ENCODE data around the gene USP4. TPM values are rescaled to one million over a fixed set of nuclear protein-coding genes. Genes with fewer than 3 reads are reported as not detected.

The USP4 gene
- total RNA-seq, 1 experiment from 2014 or later, result 43.5 TPM

DNA sequence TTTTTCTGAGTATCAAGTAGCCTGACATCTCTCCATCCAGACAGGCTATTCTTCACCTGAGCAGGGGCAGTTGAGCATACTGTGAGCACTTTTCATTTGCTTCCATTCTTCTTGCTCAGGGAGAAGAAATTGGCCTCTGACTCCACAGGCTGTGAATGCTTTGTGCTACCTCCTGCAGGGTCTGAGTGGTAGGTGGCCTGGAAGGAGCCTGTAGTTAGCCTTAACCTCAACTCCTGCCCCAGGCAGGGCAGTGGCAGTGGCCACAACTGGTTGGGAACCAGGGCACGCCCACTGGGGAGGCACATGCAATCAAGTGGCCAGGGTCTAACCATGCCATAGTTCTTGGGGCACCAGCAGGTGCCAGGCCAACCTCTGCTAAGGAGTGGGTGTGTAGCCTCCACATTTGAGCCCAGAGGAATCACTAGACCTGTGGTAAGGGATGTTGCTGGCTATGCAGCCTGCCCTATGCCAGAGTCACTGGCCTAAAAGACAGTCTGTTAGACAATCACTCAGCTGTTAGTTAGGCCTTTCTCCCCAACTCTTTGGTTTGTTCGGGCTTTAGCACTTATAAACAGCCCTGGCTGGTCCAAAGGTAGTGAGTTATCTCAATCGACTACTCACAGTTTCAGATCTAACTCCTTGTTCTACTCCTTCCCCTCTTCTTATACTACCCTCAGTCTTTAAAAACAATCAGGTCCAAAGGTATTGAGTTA, 70.3 kb downstream of the USP4 start:
- DNase-seq, result no peak
- H3K27ac Mint-ChIP-seq (ENCODE audit: unreplicated experiment), result no peak overlapping the region
- peaks cover 9% of the 10 kb centered on the region for H3K36me3 Mint-ChIP-seq (ENCODE audit: insufficient read depth, unreplicated experiment)
- BruUV-seq (replicated peaks), result no TSS peak
- no peaks in the 10 kb centered on the region for H3K27me3 Mint-ChIP-seq (ENCODE audit: unreplicated experiment)
- TF ChIP-seq, protein P1, sequence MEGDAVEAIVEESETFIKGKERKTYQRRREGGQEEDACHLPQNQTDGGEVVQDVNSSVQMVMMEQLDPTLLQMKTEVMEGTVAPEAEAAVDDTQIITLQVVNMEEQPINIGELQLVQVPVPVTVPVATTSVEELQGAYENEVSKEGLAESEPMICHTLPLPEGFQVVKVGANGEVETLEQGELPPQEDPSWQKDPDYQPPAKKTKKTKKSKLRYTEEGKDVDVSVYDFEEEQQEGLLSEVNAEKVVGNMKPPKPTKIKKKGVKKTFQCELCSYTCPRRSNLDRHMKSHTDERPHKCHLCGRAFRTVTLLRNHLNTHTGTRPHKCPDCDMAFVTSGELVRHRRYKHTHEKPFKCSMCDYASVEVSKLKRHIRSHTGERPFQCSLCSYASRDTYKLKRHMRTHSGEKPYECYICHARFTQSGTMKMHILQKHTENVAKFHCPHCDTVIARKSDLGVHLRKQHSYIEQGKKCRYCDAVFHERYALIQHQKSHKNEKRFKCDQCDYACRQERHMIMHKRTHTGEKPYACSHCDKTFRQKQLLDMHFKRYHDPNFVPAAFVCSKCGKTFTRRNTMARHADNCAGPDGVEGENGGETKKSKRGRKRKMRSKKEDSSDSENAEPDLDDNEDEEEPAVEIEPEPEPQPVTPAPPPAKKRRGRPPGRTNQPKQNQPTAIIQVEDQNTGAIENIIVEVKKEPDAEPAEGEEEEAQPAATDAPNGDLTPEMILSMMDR (IDR thresholded peaks at IDR 0.05; ENCODE audit: unreplicated experiment), result no peak
- H3K4me1 Mint-ChIP-seq (ENCODE audit: low read depth, unreplicated experiment), result no peaks in the 10 kb centered on the region
- CTCF ChIA-PET, result no interaction called here
- H3K9me3 Mint-ChIP-seq (ENCODE audit: low read depth, unreplicated experiment), result peaks cover 2% of the 10 kb centered on the region
- intact Hi-C loops (cut with micrococcal nuclease; ENCODE audit: unreplicated experiment), result no loop called here
- H3K4me3 Mint-ChIP-seq (ENCODE audit: low read depth, unreplicated experiment), result no peak overlapping the region

GRCh38 chr3:49266410-49267095, 73.3 kb downstream of the USP4 start:
- DNase-seq, result no peak
- H3K27ac Mint-ChIP-seq (ENCODE audit: unreplicated experiment), result no peak overlapping the region
- BruUV-seq (replicated peaks), result no TSS peak
- peaks cover 9% of the 10 kb centered on the region for H3K36me3 Mint-ChIP-seq (ENCODE audit: insufficient read depth, unreplicated experiment)
- H3K4me1 Mint-ChIP-seq (ENCODE audit: low read depth, unreplicated experiment), result no peaks in the 10 kb centered on the region
- TF ChIP-seq, protein P1 (IDR thresholded peaks at IDR 0.05; ENCODE audit: unreplicated experiment), result no peak
- intact Hi-C loops (cut with micrococcal nuclease; ENCODE audit: unreplicated experiment), result no loop called here
- no peaks in the 10 kb centered on the region for H3K27me3 Mint-ChIP-seq (ENCODE audit: unreplicated experiment)
- H3K4me3 Mint-ChIP-seq (ENCODE audit: low read depth, unreplicated experiment), result no peak overlapping the region
- peaks cover 2% of the 10 kb centered on the region for H3K9me3 Mint-ChIP-seq (ENCODE audit: low read depth, unreplicated experiment)
- CTCF ChIA-PET, result no interaction called here

- peaks cover 1% of the 10 kb centered on the region for H3K36me3 Mint-ChIP-seq (ENCODE audit: insufficient read depth, unreplicated experiment)
- H3K27ac Mint-ChIP-seq (ENCODE audit: unreplicated experiment), result no peak overlapping the region
- H3K9me3 Mint-ChIP-seq (ENCODE audit: low read depth, unreplicated experiment), result peaks cover 2% of the 10 kb centered on the region
- H3K4me1 Mint-ChIP-seq (ENCODE audit: low read depth, unreplicated experiment), result no peaks in the 10 kb centered on the region
- intact Hi-C loops (cut with micrococcal nuclease; ENCODE audit: unreplicated experiment), result no loop called here
- TF ChIP-seq, protein P1 (IDR thresholded peaks at IDR 0.05; ENCODE audit: unreplicated experiment), result no peak
- no TSS peak for BruUV-seq (replicated peaks)
- CTCF ChIA-PET, result no interaction called here
- H3K4me3 Mint-ChIP-seq (ENCODE audit: low read depth, unreplicated experiment), result no peak overlapping the region
- H3K27me3 Mint-ChIP-seq (ENCODE audit: unreplicated experiment), result no peaks in the 10 kb centered on the region
- no peak for DNase-seq
Measured at GRCh38 chr3:49265661-49266386, 74.0 kb downstream of the USP4 start.

DNA sequence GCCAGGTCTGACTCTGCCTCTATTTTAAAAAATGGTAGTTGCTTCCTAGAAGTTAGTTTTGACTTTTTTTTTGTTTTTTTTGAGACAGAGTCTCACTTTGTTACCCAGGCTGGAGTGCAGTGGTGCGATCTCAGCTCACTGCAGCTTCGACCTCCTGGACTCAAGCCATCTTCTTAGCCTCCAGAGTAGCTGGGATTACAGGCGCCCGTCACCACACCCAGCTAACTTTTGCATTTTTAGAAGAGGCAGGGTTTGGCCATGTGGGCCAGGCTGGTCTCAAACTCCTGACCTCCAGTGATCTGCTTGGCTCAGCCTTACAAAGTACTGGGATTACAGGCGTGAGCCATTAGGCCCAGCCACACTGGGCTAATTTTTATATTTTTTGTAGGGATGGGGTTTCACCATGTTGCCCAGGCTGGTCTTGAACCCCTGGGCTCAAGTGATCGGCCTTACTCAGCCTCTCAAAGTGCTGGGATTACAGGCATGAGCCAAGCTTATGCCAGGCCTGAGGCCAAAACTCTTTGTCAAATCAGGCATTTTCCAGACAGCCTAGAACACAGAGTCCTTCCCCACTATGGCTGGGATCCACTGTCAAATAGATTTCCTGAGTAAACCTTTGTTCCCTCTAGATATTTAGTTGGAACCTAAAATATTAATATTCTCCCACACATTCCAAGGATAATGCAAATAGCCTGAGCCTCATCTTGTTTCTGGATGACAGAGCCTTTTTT, 76.5 kb downstream of the USP4 start:
- peaks cover 2% of the 10 kb centered on the region for H3K9me3 Mint-ChIP-seq (ENCODE audit: low read depth, unreplicated experiment)
- H3K27ac Mint-ChIP-seq (ENCODE audit: unreplicated experiment), result no peak overlapping the region
- H3K4me3 Mint-ChIP-seq (ENCODE audit: low read depth, unreplicated experiment), result no peak overlapping the region
- intact Hi-C loops (cut with micrococcal nuclease; ENCODE audit: unreplicated experiment), result no loop called here
- CTCF ChIA-PET, result interaction anchor here (0.6 to 0.7 kb wide), 2 partner anchors 56 to 764 kb away, joined by 3 to 4 read pairs; no protein-coding TSS in a partner anchor
- BruUV-seq (replicated peaks), result no TSS peak
- DNase-seq, result no peak
- TF ChIP-seq, protein P1 (IDR thresholded peaks at IDR 0.05; ENCODE audit: unreplicated experiment), result no peak
- no peaks in the 10 kb centered on the region for H3K27me3 Mint-ChIP-seq (ENCODE audit: unreplicated experiment)
- H3K4me1 Mint-ChIP-seq (ENCODE audit: low read depth, unreplicated experiment), result no peaks in the 10 kb centered on the region
- H3K36me3 Mint-ChIP-seq (ENCODE audit: insufficient read depth, unreplicated experiment), result no peaks in the 10 kb centered on the region

Data from Calu3 (cell line).